ENCODE measurements around the gene ALPL.

Gene ALPL

GRCh38 chr1:21569820-21570527 lies 60.8 kb downstream of the ALPL start:
- intact Hi-C loops (cut with DNase I), result no loop called here
- DNase-seq, result no peak

DNA sequence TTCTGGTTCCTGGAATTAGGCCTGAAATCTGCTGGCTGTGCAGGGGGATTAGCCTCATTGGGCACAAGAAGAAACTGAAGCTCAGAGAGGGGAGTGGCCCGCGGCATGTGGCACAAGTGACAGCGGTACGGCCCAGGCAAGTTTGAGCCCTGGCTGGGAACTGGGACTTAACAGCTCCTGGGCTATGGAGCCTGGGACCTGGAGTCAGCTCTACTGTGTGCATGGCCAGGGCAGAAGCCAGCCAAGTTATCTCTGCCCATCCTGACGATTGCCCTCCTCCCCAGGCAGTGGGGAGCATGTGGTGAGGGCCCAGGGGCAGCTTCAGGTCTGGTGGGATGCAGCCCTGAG lies 61.3 kb downstream of the ALPL start:
- DNase-seq, result no peak
- intact Hi-C loops (cut with DNase I), result no loop called here

GRCh38 chr1:21570885-21571284 lies 61.7 kb downstream of the ALPL start:
- intact Hi-C loops (cut with DNase I), result no loop called here
- DNase-seq, result no peak

GRCh38 chr1:21572221-21572620 lies 63.0 kb downstream of the ALPL start:
- no peak for DNase-seq
- intact Hi-C loops (cut with DNase I), result no loop called here

- intact Hi-C loops (cut with DNase I), result no loop called here
Observed at GRCh38 chr1:21572735-21573277, 63.6 kb downstream of the ALPL start.

DNA sequence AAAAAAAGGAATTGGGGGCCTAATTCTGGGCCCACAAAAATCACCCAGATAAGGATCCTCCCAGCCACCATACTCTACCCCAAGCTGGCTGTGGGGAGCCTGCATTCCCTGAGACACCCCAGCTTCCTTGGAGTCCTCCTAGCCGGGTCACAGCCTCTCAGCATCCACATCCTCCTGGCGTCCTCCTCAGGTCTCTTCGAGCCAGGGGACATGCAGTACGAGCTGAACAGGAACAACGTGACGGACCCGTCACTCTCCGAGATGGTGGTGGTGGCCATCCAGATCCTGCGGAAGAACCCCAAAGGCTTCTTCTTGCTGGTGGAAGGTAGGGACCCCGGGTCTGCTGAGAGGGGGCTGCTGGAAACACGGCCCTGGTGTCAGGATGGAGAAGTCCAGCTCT lies 64.3 kb downstream of the ALPL start:
- intact Hi-C loops (cut with DNase I), result no loop called here
- DNase-seq, result no peak

More at GRCh38 chr1:21572735-21573277, 63.6 kb downstream of the ALPL start:
- DNase-seq, result no peak

DNA sequence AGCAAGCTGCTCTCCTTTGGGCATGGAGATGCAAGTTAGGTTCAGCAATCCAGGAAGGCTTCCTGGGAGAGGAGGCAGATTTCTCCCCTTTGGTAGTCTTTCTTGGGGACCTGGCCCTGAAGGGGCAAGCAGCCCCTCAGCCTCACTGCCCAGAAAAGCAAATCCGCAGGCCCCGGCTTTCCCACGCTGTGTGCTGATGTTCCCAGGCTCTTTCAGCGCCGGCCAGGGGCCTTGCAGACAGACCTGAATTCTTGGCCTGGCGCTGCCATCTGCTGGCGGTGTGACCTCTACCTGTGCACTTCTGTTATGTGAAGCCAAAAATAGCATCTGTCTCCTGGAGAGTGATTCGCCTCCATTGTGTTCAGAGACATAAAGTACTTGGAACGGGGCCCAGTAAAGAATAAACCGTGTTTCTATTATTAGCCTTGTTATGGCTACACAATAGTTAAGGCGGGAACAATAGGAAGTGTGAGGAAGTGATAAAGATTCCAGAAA lies 64.8 kb downstream of the ALPL start:
- intact Hi-C loops (cut with DNase I), result no loop called here

DNA sequence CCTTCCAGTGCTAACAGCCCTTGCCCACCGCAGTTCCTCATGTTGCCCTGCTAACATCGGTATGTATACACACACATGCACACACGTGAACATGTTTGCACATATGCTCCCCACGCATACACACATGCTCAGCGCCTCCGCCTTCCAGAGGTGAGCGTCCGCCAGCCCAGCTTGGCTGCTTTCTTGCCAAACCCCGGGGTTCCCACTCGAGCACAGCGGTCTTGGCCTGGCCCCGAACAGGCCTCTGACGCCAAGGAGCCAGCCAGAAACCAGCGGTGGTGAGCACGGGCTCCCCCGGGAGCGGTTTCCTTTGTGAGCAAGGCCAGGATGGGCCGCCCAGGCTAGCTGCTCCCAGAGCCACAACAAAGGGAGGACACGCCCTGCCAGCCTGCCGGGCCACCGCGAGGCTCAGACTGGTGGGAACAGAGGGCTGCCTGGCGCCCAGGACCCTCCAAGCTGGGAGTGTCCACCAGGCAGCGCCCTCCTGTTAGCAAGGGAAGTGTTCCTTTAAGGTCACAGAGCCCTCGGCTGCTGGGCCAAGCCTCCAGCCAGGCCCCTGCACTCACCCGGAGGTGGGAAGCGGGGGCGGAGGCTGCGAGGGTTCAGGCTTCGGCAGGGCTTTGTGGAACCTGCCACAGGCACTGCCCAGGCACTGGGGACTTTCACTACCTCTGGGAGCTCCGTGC lies 65.4 kb downstream of the ALPL start:
- intact Hi-C loops (cut with DNase I), result no loop called here
- peak in 1 of 42 donors; percentile 31 for DNase-seq

More for the DNA sequence above, 64.8 kb downstream of the ALPL start:
- DNase-seq, result peak; percentile 44 to 91 (median 75)

GRCh38 chr1:21575351-21575942 lies 66.2 kb downstream of the ALPL start:
- intact Hi-C loops (cut with DNase I), result no loop called here
- no peak for DNase-seq

DNA sequence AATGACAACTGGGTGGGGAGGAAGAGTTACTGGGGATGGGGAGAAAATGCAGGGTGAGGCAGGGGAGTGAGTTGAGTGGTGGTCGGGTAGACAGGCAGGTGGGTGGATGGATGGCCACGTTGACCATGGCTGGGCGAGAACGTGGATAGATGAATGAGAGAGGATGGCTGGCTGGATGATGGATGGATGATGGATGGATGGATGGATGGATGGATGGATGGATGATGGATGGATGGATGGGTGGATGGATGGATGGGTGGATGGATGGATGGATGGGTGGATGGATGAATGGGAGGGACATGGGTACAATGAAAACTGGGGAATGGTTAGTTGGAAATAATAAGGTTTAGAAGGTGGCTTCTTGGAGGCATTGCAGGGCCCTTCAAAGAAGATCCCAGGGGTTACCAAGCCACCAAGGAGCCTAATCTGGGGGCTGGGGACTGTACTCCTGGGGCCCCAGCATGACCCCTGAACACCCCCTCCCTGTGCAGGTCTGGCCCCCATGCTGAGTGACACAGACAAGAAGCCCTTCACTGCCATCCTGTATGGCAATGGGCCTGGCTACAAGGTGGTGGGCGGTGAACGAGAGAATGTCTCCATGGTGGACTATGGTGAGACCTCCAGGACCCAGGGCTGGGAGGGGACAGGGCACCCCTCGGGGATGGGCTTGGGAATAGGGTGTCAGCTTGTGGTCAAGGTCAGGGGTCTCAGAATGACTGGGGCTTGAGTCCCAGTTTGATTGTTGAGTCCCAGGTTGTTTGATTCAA lies 67.0 kb downstream of the ALPL start:
- intact Hi-C loops (cut with DNase I), result no loop called here
- DNase-seq, result no peak

DNA sequence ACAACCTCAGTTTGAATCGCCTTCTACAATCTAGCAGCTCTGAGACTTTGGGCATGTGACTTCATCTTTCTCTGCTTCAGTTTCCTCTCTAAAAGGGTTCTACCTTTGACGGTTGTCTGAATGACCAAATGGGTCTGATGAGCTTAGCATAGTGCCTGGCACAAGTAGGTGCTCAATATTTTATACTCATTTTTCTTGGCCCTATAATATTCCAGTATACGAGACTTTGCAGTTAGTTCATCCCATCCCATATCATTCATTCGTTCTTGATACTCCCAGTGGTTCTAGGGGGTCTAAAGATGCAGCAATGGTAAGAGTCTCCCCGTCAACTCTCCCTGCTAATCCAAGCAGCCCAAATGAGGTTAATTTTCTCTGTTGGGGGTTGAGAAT lies 67.6 kb downstream of the ALPL start:
- intact Hi-C loops (cut with DNase I), result no loop called here
- DNase-seq, result no peak

DNA sequence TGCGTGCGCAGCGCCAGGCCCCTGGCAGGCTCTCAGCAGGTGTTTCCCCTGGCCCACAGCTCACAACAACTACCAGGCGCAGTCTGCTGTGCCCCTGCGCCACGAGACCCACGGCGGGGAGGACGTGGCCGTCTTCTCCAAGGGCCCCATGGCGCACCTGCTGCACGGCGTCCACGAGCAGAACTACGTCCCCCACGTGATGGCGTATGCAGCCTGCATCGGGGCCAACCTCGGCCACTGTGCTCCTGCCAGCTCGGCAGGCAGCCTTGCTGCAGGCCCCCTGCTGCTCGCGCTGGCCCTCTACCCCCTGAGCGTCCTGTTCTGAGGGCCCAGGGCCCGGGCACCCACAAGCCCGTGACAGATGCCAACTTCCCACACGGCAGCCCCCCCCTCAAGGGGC lies 68.1 kb downstream of the ALPL start:
- no peak for DNase-seq
- intact Hi-C loops (cut with DNase I), result no loop called here

GRCh38 chr1:21577933-21578332 lies 68.7 kb downstream of the ALPL start:
- no peak for DNase-seq
- intact Hi-C loops (cut with DNase I), result no loop called here

DNA sequence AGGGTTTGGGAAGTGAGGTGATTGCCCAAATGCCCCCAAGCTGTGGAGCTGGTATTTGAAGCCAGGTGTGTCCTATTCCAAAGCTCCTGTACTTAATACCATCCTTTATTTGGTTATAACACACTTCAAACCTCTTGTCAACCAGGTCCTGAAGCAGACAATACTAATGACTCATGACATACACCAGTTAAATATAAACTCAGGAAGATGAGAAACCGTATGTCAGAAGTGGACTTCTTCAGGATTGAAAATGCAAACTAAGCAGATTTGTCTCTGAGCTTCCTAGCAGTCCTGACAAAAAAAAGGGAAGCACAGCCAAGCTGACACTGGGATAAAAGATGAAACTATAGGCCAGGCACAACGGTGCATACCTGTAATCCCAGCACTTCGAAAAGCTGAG lies 70.6 kb downstream of the ALPL start:
- DNase-seq, result no peak
- intact Hi-C loops (cut with DNase I), result no loop called here

- intact Hi-C loops (cut with DNase I), result no loop called here
Observed at GRCh38 chr1:21584096-21584495, 74.9 kb downstream of the ALPL start.

DNA sequence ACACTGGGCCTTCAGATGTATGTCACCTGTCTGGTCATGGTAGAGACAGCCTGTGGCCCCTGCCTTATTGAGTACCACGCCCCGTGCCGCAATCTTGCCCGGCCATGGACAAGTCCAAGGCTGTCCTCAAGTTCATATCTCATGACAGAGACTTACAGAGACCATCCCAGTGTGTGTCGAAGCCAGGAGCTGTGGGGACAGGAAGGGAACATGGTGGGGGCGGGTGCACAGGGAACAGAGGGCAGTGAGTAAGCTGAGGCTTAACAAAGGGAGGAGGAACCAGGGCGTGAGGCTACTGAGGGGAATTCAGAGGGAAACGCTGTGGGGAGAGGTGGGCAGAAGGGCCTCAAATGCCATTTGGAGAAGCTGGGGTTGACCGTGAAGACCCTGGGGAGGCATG lies 75.8 kb downstream of the ALPL start:
- DNase-seq, result no peak
- intact Hi-C loops (cut with DNase I), result no loop called here

More at GRCh38 chr1:21584096-21584495, 74.9 kb downstream of the ALPL start:
- DNase-seq, result no peak

- intact Hi-C loops (cut with DNase I), result no loop called here
- DNase-seq, result no peak
Observed at GRCh38 chr1:21586222-21586621, 77.0 kb downstream of the ALPL start.

DNA sequence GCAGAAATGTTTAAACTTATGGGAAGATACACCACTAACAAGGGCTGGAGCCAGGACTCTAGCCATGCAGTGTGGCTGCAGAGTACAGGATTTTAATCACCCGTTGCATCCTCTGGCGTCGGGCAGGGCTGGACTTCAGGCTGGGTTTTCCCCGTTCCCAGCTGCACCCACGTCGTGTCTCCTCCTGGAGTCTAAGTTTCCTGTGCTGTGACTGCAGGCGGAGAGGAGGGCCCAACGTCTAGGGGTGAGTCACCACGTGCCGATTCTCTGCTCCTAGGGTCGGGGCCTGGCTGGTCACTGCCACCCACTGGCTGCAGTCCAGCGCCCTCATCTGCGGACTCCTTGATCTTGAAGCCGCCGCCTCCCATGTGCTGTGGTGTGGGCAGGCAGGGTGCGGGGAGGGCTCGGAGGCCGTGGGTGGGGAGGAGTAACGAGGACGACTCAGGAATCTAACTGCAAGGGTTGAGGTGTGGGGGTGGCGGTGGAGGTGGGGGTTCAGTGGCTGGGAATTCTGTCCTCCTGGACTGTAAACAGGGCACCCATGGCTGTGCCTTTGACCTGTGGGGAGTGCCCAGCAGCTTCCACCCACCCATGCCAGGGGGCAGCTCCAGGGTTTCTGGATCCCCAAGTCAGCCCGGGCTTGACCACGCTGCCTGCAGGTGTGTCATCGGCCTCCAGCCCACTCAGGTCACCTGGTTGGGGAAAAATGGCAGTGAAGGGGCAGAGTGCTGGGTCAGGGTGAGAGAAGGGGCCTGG lies 77.8 kb downstream of the ALPL start:
- DNase-seq, result peak in 33 of 42 donors; percentile 14 to 72 (median 52)
- intact Hi-C loops (cut with DNase I), result no loop called here

- intact Hi-C loops (cut with DNase I), result no loop called here
- no peak for DNase-seq
Observed at GRCh38 chr1:21587602-21587953, 78.4 kb downstream of the ALPL start.

All from head of caudate nucleus (tissue), 42 donors.